HepG2 (cell line): ENCODE data around the gene MRPL43. TPM values are rescaled to one million over a fixed set of nuclear protein-coding genes. Genes with fewer than 3 reads are reported as not detected.
A peak's percentile ranks its signal among the peaks of the same experiment; 100 is the strongest.

ENCODE experiments used
- ATAC-seq: fragments of 200-7000 bp; cut with Tn5 transposase; 3 replicates; pipeline ENCODE4 v1.9.1; 2020; ENCODE audit warnings: mild to moderate bottlenecking, moderate library complexity
- BruUV-seq: library from RNA; stranded (reverse); fragments of 400-500 nt; replicated peaks from 2 replicates; lab custom pipeline; 2021; lab: Mats Ljungman, UMichigan
- CTCF ChIA-PET: fragments of 300-600 bp; formaldehyde crosslinking; extraction: SDS; loops from one replicate; lab custom pipeline; 2021; ENCODE audit warnings: low total read pairs, inconsistent platforms, low intra/inter-chr PET ratio; lab: Yijun Ruan, JAX
- POLR2A ChIA-PET: fragments of 350-600 bp; sonication (Branson Sonifier 250); formaldehyde crosslinking; loops from one replicate; lab custom pipeline; 2020; ENCODE audit warnings: antibody characterized with exemption, inconsistent platforms; lab: Yijun Ruan, JAX
- DNase-seq: peaks from one replicate; pipeline ENCODE4 v3.0.0-alpha.2; 2015; ENCODE audit warnings: low spot score
- FAIRE-seq: peaks from 3 replicates; lab custom pipeline; 2011; peaks lifted over from hg19 to GRCh38; lab: Jason Lieb, UNC
- H2AFZ ChIP-seq: one replicate; pipeline ENCODE4 v1.6.1; 2011; ENCODE audit warnings: low read length, inconsistent platforms
- H3K27ac ChIP-seq: fragments of 300-600 bp; 3 replicates; pipeline ENCODE4 v1.8.0; 2011; ENCODE audit warnings: mixed run types, mild to moderate bottlenecking, mixed read lengths, low read length, inconsistent platforms; ENCODE audit not compliant: insufficient read depth; ENCODE audit errors: extremely low read length
- H3K27me3 ChIP-seq, 2 experiments: fragments of 200-600 bp in 1 of 2; 2 replicates in 1 of 2; 3 replicates in 1 of 2; pipeline versions ENCODE4 v1.6.0 to v1.8.0; 2011; ENCODE audit warnings: low read length in 2 of 2, mild to moderate bottlenecking in 2 of 2, moderate library complexity in 2 of 2, inconsistent platforms in 1 of 2; ENCODE audit not compliant: insufficient read depth in 2 of 2, control insufficient read depth in 1 of 2
- H3K36me3 ChIP-seq, 2 experiments: fragments of 200-600 bp in 1 of 2; replicated peaks in 1 of 2; 2 replicates in 1 of 2; 3 replicates in 1 of 2; pipeline versions ENCODE4 v1.5.1 to v1.8.0; 2011; ENCODE audit warnings: low read length in 2 of 2, inconsistent platforms in 1 of 2; ENCODE audit not compliant: insufficient read depth in 2 of 2, control insufficient read depth in 1 of 2
- H3K4me1 ChIP-seq: 2 replicates; pipeline ENCODE4 v1.5.1; 2012; ENCODE audit warnings: low read length, inconsistent platforms; ENCODE audit not compliant: insufficient read depth
- H3K4me2 ChIP-seq: 2 replicates; pipeline ENCODE4 v1.6.0; 2011; ENCODE audit warnings: low read depth, low read length, inconsistent platforms
- H3K4me3 ChIP-seq, 3 experiments: fragments of 200-600 bp in 1 of 3; sonication (generic), shearing (Covaris generic) in 1 of 3; replicated peaks in 1 of 3; 2 replicates each; pipeline ENCODE4 v1.5.1; 2011 to 2016; ENCODE audit warnings: low read length in 3 of 3, inconsistent platforms in 2 of 3, low read depth in 2 of 3, mild to moderate bottlenecking in 2 of 3, control low read depth in 1 of 3, mixed read lengths in 1 of 3; ENCODE audit not compliant: insufficient read depth in 1 of 3
- H3K79me2 ChIP-seq: one replicate; pipeline ENCODE4 v1.6.1; 2011; ENCODE audit warnings: low read length, inconsistent platforms; ENCODE audit not compliant: insufficient read depth
- H3K9ac ChIP-seq: 2 replicates; pipeline ENCODE4 v1.6.0; 2011; ENCODE audit warnings: mild to moderate bottlenecking, low read depth, low read length, inconsistent platforms; ENCODE audit not compliant: insufficient read depth
- H3K9me3 ChIP-seq: 2 replicates; pipeline ENCODE4 v1.5.1; 2012; ENCODE audit warnings: mild to moderate bottlenecking, low read length
- H4K20me1 ChIP-seq: 2 replicates; pipeline ENCODE4 v1.6.0; 2011; ENCODE audit warnings: inconsistent platforms, mild to moderate bottlenecking, low read length, moderate library complexity; ENCODE audit not compliant: insufficient read depth
- AGO1 ChIP-seq: fragments of 200-400 bp; formaldehyde crosslinking; IDR thresholded peaks from 2 replicates; pipeline ENCODE4 v1.6.1; 2017; ENCODE audit warnings: mild to moderate bottlenecking, low read depth, low read length, moderate library complexity; ENCODE audit not compliant: poor library complexity, severe bottlenecking
- BHLHE40 ChIP-seq: IDR thresholded peaks from 2 replicates; pipeline ENCODE4 v1.6.1; 2011; ENCODE audit warnings: low read length, improper control_type of control experiment
- NBN ChIP-seq: fragments of 450-650 bp; conservative IDR thresholded peaks from 2 replicates; pipeline ENCODE4 v1.6.1; 2017
- POGZ ChIP-seq: sonication (generic); formaldehyde crosslinking; IDR thresholded peaks from 2 replicates; pipeline ENCODE4 v1.4.0; 2020; ENCODE audit warnings: mild to moderate bottlenecking, missing genetic modification reagents
- RFXAP ChIP-seq: sonication (generic); formaldehyde crosslinking; IDR thresholded peaks from 2 replicates; pipeline ENCODE4 v1.4.0; 2020; ENCODE audit warnings: missing genetic modification reagents, borderline replicate concordance
- SALL1 ChIP-seq: sonication (generic); formaldehyde crosslinking; IDR thresholded peaks from 2 replicates; pipeline ENCODE4 v1.8.0; 2022; ENCODE audit warnings: mild to moderate bottlenecking, missing genetic modification reagents
- SRSF4 ChIP-seq: fragments of 200-400 bp; formaldehyde crosslinking; IDR thresholded peaks from one replicate; pipeline ENCODE4 v1.6.1; 2018; ENCODE audit warnings: mild to moderate bottlenecking, low read depth, low read length, moderate library complexity; ENCODE audit not compliant: poor library complexity, severe bottlenecking
- STAG1 ChIP-seq: sonication (generic); formaldehyde crosslinking; IDR thresholded peaks from 2 replicates; pipeline ENCODE4 v1.4.0; 2020; ENCODE audit warnings: missing genetic modification reagents
- TMF1 ChIP-seq: sonication (generic); formaldehyde crosslinking; IDR thresholded peaks from 2 replicates; pipeline ENCODE4 v1.8.1; 2022; ENCODE audit warnings: low read depth, missing genetic modification reagents
- ZKSCAN1 ChIP-seq: fragments of 150-350 bp; IDR thresholded peaks from 2 replicates; pipeline ENCODE4 v1.6.1; 2014; ENCODE audit warnings: low read length
- WGBS: methylation state at CpG from one replicate; pipeline ENCODE4 v1.1.6; 2017; ENCODE audit warnings: low lambda C conversion rate; 5-methylcytosine and 5-hydroxymethylcytosine counted together
- in situ Hi-C: cut with HindIII; loops from 2 replicates; pipeline ENCODE4 v1.10.0; 2017; ENCODE audit warnings: low pct_unique_long_range_greater_than_20kb; ENCODE audit not compliant: extremely low pct_ligation_motif_present
- intact Hi-C: fragments of 100-400 bp; cut with micrococcal nuclease; formaldehyde crosslinking; loops from one replicate; pipeline ENCODE4 v1.10.0; 2022; ENCODE audit not compliant: unreplicated experiment
- polyA plus RNA-seq, 8 experiments: library from polyadenylated mRNA; depleted of rRNA in 3 of 8; stranded (reverse) in 7 of 8; unstranded in 1 of 8; fragments of >200 nt; fragmentation: Illumina TruSeq in 4 of 8; extraction: Trizol in 4 of 8; gene quantifications; 2 replicates each; pipeline versions ENCODE4 v1.2.1 to v1.2.3, GENCODE V29; 2011 to 2016; ENCODE audit warnings: low read depth in 4 of 8, missing spikeins in 1 of 8, mixed read lengths in 1 of 8; ENCODE audit not compliant: insufficient read depth in 1 of 8
- total RNA-seq, 5 experiments: library from RNA; depleted of rRNA; stranded (reverse); fragments of >200 nt; fragmentation: Illumina TruSeq; extraction: Trizol; gene quantifications; 2 replicates each; pipeline ENCODE4 v1.2.3, GENCODE V29; 2016; ENCODE audit warnings: low read depth in 1 of 5
- TF ChIP-seq, protein P1 (sequence below): fragments of 450-650 bp; IDR thresholded peaks from 2 replicates; pipeline ENCODE4 v1.6.1; 2016
- TF ChIP-seq, protein P2 (sequence below): IDR thresholded peaks from 2 replicates; pipeline ENCODE4 v1.6.1; 2012; ENCODE audit warnings: inconsistent platforms
- TF ChIP-seq, protein P3 (sequence below): fragments of 450-650 bp; IDR thresholded peaks from 2 replicates; pipeline ENCODE4 v1.6.1; 2017; ENCODE audit warnings: mild to moderate bottlenecking

The MRPL43 gene
- total and polyA plus RNA-seq, 2 of the 13 experiments (the other 11 are each of a cell fraction or from before 2014, with no cell fraction given) = 71.0 to 73.7 TPM

DNA sequence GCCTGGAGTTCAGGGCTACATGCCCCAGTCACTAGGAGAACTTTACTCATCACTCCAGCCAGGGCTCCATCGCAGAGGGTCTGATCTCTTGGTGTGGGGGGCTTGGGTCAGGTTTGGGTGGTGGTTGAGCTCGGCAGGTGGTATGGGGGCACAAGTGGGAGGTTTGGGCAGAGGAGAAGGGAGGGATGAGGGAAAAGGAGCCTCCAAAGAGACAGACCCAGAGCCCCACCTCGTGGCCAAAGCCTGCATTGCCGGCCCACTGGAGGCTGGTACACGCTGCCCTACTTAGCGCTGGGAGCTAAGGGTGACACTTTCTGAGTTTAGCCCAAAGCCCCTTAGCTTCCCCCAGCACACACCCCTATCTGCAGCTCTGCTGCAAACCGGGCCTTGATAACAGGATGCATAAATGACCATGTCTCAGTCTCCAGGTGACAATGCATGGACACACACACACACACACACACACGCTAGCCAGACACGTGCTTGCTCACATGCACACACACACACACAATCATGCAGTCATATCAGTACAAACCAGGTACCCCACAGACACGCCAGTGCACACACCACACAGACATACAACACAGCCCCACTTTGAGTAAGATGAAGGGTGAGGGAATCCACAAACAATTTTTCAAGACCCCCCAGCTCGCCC is 27.1 kb upstream of the MRPL43 start (continued):
- TF ChIP-seq RFXAP (CRISPR knock-in tag) (0 out of 2 replicates have a peak, but pooled peaks have one; percentile 31), STAG1 (peak; percentile 89), SRSF4 (no peak), BHLHE40 (peak; percentile 43; the same call in 1 of the 2 replicates), TMF1 (CRISPR knock-in tag) (no peak), ZKSCAN1 (peak; percentile 58), NBN (no peak), AGO1 (no peak), POGZ (CRISPR knock-in tag) (0 out of 2 replicates have a peak, but pooled peaks have one; percentile 28)
- TF ChIP-seq, protein P1, sequence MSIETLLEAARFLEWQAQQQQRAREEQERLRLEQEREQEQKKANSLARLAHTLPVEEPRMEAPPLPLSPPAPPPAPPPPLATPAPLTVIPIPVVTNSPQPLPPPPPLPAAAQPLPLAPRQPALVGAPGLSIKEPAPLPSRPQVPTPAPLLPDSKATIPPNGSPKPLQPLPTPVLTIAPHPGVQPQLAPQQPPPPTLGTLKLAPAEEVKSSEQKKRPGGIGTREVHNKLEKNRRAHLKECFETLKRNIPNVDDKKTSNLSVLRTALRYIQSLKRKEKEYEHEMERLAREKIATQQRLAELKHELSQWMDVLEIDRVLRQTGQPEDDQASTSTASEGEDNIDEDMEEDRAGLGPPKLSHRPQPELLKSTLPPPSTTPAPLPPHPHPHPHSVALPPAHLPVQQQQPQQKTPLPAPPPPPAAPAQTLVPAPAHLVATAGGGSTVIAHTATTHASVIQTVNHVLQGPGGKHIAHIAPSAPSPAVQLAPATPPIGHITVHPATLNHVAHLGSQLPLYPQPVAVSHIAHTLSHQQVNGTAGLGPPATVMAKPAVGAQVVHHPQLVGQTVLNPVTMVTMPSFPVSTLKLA = peak; percentile 60; the same call in 1 of the 2 replicates
- TF ChIP-seq, protein P2, sequence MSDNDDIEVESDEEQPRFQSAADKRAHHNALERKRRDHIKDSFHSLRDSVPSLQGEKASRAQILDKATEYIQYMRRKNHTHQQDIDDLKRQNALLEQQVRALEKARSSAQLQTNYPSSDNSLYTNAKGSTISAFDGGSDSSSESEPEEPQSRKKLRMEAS = peak; percentile 23; the same call in 1 of the 2 replicates

DNA sequence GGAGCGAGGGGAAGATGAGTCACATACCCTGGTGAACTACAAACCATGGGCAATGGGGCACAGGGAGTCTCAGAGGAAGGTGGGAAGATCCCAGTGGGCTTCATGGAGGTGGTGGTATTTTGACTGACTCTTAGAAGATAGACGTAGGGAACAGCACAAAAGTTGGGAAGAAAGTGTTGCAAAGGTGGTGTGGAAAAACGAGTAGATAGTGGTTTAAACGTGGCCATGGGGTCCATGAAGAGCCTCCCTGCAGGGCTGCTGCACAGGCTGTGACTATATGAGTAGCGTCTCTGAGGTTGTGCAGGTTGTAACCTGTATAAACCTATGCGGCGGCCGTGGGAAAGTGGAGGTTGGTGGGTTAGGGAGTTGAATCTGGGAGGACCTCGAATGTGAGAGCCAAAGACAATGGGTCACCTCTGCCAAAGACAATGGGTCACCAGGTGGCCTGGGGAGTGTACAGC is 26.1 kb upstream of the MRPL43 start:
- intact Hi-C loops (loop anchor here (2.0 to 5.0 kb wide), 2 partner anchors 43 to 136 kb away; no protein-coding TSS in a partner anchor), in situ Hi-C loops (no loop called here)
- WGBS = 65% methylated on average over 9 of the region's 9 CpGs
- H3K9me3 ChIP-seq = no peaks in the 10 kb centered on the region
- BruUV-seq = no TSS peak
- no peak overlapping the region for H2AFZ ChIP-seq
- DNase-seq (no peak), FAIRE-seq (no peak), ATAC-seq (no peak)
- no peaks in the 10 kb centered on the region for H3K79me2 ChIP-seq
- H3K27me3 ChIP-seq = no peaks in the 10 kb centered on the region
- peaks cover 75% of the 10 kb centered on the region for H3K4me1 ChIP-seq
- no peak overlapping the region for H3K9ac ChIP-seq
- no peaks in the 10 kb centered on the region for H3K36me3 ChIP-seq
- H3K27ac ChIP-seq = no peak overlapping the region
- no peaks in the 10 kb centered on the region for H4K20me1 ChIP-seq
- H3K4me3 ChIP-seq = no peak overlapping the region
- CTCF ChIA-PET = interaction anchor here (1.2 to 6.1 kb wide), 6 partner anchors 17 to 342 kb away, joined by 3 to 240 read pairs (median 4); partner anchors contain the start of genes LZTS2 and SEMA4G
- H3K4me2 ChIP-seq = peak overlapping the region; percentile 89
- POLR2A ChIA-PET = interaction anchor here (6.0 kb wide), 1 partner anchor 15 kb away, joined by 56 read pairs; the partner anchor contains the start of gene LZTS2
- TF ChIP-seq SALL1 = 0 out of 2 replicates have a peak, but pooled peaks have one; percentile 4
- TF ChIP-seq, protein P3, sequence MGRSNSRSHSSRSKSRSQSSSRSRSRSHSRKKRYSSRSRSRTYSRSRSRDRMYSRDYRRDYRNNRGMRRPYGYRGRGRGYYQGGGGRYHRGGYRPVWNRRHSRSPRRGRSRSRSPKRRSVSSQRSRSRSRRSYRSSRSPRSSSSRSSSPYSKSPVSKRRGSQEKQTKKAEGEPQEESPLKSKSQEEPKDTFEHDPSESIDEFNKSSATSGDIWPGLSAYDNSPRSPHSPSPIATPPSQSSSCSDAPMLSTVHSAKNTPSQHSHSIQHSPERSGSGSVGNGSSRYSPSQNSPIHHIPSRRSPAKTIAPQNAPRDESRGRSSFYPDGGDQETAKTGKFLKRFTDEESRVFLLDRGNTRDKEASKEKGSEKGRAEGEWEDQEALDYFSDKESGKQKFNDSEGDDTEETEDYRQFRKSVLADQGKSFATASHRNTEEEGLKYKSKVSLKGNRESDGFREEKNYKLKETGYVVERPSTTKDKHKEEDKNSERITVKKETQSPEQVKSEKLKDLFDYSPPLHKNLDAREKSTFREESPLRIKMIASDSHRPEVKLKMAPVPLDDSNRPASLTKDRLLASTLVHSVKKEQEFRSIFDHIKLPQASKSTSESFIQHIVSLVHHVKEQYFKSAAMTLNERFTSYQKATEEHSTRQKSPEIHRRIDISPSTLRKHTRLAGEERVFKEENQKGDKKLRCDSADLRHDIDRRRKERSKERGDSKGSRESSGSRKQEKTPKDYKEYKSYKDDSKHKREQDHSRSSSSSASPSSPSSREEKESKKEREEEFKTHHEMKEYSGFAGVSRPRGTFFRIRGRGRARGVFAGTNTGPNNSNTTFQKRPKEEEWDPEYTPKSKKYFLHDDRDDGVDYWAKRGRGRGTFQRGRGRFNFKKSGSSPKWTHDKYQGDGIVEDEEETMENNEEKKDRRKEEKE = no peak
